IPS-18a (cell line): ENCODE measurements around the gene USP47.

Experiments
- H3K27ac ChIP-seq: one replicate; pipeline ENCODE4 v1.5.1; 2013; ENCODE audit warnings: low read length
- H3K27me3 ChIP-seq: one replicate; pipeline ENCODE4 v1.6.1; 2013; ENCODE audit warnings: mild to moderate bottlenecking, low read length; ENCODE audit not compliant: control insufficient read depth, insufficient read depth
- H3K36me3 ChIP-seq: one replicate; pipeline ENCODE4 v1.6.1; 2013; ENCODE audit warnings: low read depth, low read length; ENCODE audit not compliant: control insufficient read depth
- H3K4me1 ChIP-seq: one replicate; pipeline ENCODE4 v1.6.1; 2013; ENCODE audit warnings: low read depth, low read length; ENCODE audit not compliant: control insufficient read depth
- H3K4me3 ChIP-seq: one replicate; pipeline ENCODE4 v1.5.1; 2013; ENCODE audit warnings: low read length
- H3K9ac ChIP-seq: one replicate; pipeline ENCODE4 v1.6.1; 2013; ENCODE audit warnings: mild to moderate bottlenecking, low read length, moderate library complexity
- H3K9me3 ChIP-seq: one replicate; pipeline ENCODE4 v1.6.1; 2013; ENCODE audit warnings: low read depth, low read length; ENCODE audit not compliant: control insufficient read depth

Gene USP47

GRCh38 chr11:11841723-11842420 lies at the start of gene USP47:
Gene USP47 (plus strand): TSS chr11:11841972. CDS start chr11:11842186, 214 bp downstream.
- H3K4me1 ChIP-seq: peaks cover 37% of the 10 kb centered on the region
- peak within 1 kb of the TSS; percentile 82 for H3K27ac ChIP-seq
- H3K36me3 ChIP-seq: no peaks in the 10 kb centered on the region
- peak within 1 kb of the TSS; percentile 70 for H3K4me3 ChIP-seq
- peak within 1 kb of the TSS; percentile 87 for H3K9ac ChIP-seq
- no peaks in the 10 kb centered on the region for H3K9me3 ChIP-seq
- no peaks in the 10 kb centered on the region for H3K27me3 ChIP-seq

GRCh38 chr11:11793073-11793472 lies 48.7 kb upstream of the USP47 start:
- H3K9ac ChIP-seq: no peak overlapping the region
- H3K9me3 ChIP-seq: no peaks in the 10 kb centered on the region
- no peaks in the 10 kb centered on the region for H3K4me1 ChIP-seq
- no peaks in the 10 kb centered on the region for H3K36me3 ChIP-seq
- H3K4me3 ChIP-seq: no peak overlapping the region
- no peak overlapping the region for H3K27ac ChIP-seq
- H3K27me3 ChIP-seq: no peaks in the 10 kb centered on the region

GRCh38 chr11:11798586-11799438 lies 43.0 kb upstream of the USP47 start:
- H3K4me1 ChIP-seq: peaks cover 6% of the 10 kb centered on the region
- H3K9ac ChIP-seq: no peak overlapping the region
- no peak overlapping the region for H3K27ac ChIP-seq
- H3K9me3 ChIP-seq: no peaks in the 10 kb centered on the region
- no peak overlapping the region for H3K4me3 ChIP-seq
- no peaks in the 10 kb centered on the region for H3K27me3 ChIP-seq
- H3K36me3 ChIP-seq: no peaks in the 10 kb centered on the region

GRCh38 chr11:11805228-11805627 lies 36.5 kb upstream of the USP47 start:
- no peak overlapping the region for H3K9ac ChIP-seq
- no peak overlapping the region for H3K4me3 ChIP-seq
- H3K36me3 ChIP-seq: no peaks in the 10 kb centered on the region
- H3K4me1 ChIP-seq: no peaks in the 10 kb centered on the region
- no peaks in the 10 kb centered on the region for H3K27me3 ChIP-seq
- no peak overlapping the region for H3K27ac ChIP-seq
- H3K9me3 ChIP-seq: no peaks in the 10 kb centered on the region

GRCh38 chr11:11806074-11806473 lies 35.7 kb upstream of the USP47 start:
- no peaks in the 10 kb centered on the region for H3K9me3 ChIP-seq
- H3K27me3 ChIP-seq: no peaks in the 10 kb centered on the region
- H3K4me3 ChIP-seq: no peak overlapping the region
- no peak overlapping the region for H3K27ac ChIP-seq
- H3K9ac ChIP-seq: no peak overlapping the region
- no peaks in the 10 kb centered on the region for H3K4me1 ChIP-seq
- no peaks in the 10 kb centered on the region for H3K36me3 ChIP-seq

- Histone ChIP-seq H3K9me3 (no peaks in the 10 kb centered on the region), H3K9ac (no peak overlapping the region), H3K27ac (no peak overlapping the region), H3K36me3 (no peaks in the 10 kb centered on the region), H3K27me3 (no peaks in the 10 kb centered on the region), H3K4me3 (no peak overlapping the region), H3K4me1 (no peaks in the 10 kb centered on the region)
Measured at GRCh38 chr11:11806586-11806985, 35.2 kb upstream of the USP47 start.

- H3K27me3 ChIP-seq: no peaks in the 10 kb centered on the region
- H3K4me1 ChIP-seq: no peaks in the 10 kb centered on the region
- H3K4me3 ChIP-seq: no peak overlapping the region
- H3K9ac ChIP-seq: no peak overlapping the region
- no peak overlapping the region for H3K27ac ChIP-seq
- H3K9me3 ChIP-seq: no peaks in the 10 kb centered on the region
- H3K36me3 ChIP-seq: no peaks in the 10 kb centered on the region
Measured at GRCh38 chr11:11807811-11808782, 33.7 kb upstream of the USP47 start.

GRCh38 chr11:11808992-11809615 lies 32.7 kb upstream of the USP47 start:
- Histone ChIP-seq H3K36me3 (no peaks in the 10 kb centered on the region), H3K4me3 (no peak overlapping the region), H3K27ac (no peak overlapping the region), H3K9me3 (no peaks in the 10 kb centered on the region), H3K27me3 (no peaks in the 10 kb centered on the region), H3K4me1 (no peaks in the 10 kb centered on the region), H3K9ac (no peak overlapping the region)

- Histone ChIP-seq H3K27me3 (no peaks in the 10 kb centered on the region), H3K4me3 (no peak overlapping the region), H3K9ac (no peak overlapping the region), H3K4me1 (no peaks in the 10 kb centered on the region), H3K36me3 (no peaks in the 10 kb centered on the region), H3K9me3 (no peaks in the 10 kb centered on the region), H3K27ac (no peak overlapping the region)
Measured at GRCh38 chr11:11810764-11811726, 30.7 kb upstream of the USP47 start.

- Histone ChIP-seq H3K4me3 (no peak overlapping the region), H3K9ac (no peak overlapping the region), H3K27me3 (no peaks in the 10 kb centered on the region), H3K9me3 (no peaks in the 10 kb centered on the region), H3K4me1 (no peaks in the 10 kb centered on the region), H3K36me3 (no peaks in the 10 kb centered on the region), H3K27ac (no peak overlapping the region)
Measured at GRCh38 chr11:11813288-11813962, 28.3 kb upstream of the USP47 start.
